Activated T-helper 2 cell treated with anti-CD3 and anti-CD28 coated beads, Interferon-gamma antibody, Interleukin-2, Interleukin-4, amounts not matched to agents 10 μg/mL and 5 μg/mL and 100 μg/mL, durations not matched to agents 14 hours and 24 hours and 36 hours (primary cell): Measurements from ENCODE around the gene DNAJB11. TPM values are rescaled to one million over a fixed set of nuclear protein-coding genes. Genes with fewer than 3 reads are reported as not detected.

ENCODE experiments used
- DNase-seq: peaks from one replicate; pipeline ENCODE4 v3.0.0; 2021; ENCODE audit warnings: low spot score
- H3K27ac Mint-ChIP-seq: one replicate; pipeline ENCODE4 v1.8.0; 2021; ENCODE audit warnings: mixed read lengths
- H3K27me3 Mint-ChIP-seq: one replicate; pipeline ENCODE4 v1.8.0; 2021; ENCODE audit warnings: low read depth, mixed read lengths
- H3K36me3 Mint-ChIP-seq: one replicate; pipeline ENCODE4 v1.8.0; 2021; ENCODE audit warnings: low read depth, mixed read lengths
- H3K4me1 Mint-ChIP-seq: one replicate; pipeline ENCODE4 v1.8.0; 2021; ENCODE audit warnings: low read depth, mixed read lengths
- H3K4me3 Mint-ChIP-seq: one replicate; pipeline ENCODE4 v1.8.0; 2021; ENCODE audit warnings: low read depth, mild to moderate bottlenecking, moderate library complexity, mixed read lengths
- H3K9me3 Mint-ChIP-seq: one replicate; pipeline ENCODE4 v1.8.0; 2021; ENCODE audit warnings: mixed read lengths
- intact Hi-C: fragments of 100-400 bp; cut with micrococcal nuclease; formaldehyde crosslinking; loops from one replicate; pipeline ENCODE4 v1.15.1; 2023
- total RNA-seq: library from RNA; stranded (reverse); gene quantifications from 2 replicates; pipeline ENCODE4 v1.2.3, GENCODE V29; 2022

The DNAJB11 gene
- total RNA-seq, 1 donor from 2014 or later = 72.8 TPM

DNA sequence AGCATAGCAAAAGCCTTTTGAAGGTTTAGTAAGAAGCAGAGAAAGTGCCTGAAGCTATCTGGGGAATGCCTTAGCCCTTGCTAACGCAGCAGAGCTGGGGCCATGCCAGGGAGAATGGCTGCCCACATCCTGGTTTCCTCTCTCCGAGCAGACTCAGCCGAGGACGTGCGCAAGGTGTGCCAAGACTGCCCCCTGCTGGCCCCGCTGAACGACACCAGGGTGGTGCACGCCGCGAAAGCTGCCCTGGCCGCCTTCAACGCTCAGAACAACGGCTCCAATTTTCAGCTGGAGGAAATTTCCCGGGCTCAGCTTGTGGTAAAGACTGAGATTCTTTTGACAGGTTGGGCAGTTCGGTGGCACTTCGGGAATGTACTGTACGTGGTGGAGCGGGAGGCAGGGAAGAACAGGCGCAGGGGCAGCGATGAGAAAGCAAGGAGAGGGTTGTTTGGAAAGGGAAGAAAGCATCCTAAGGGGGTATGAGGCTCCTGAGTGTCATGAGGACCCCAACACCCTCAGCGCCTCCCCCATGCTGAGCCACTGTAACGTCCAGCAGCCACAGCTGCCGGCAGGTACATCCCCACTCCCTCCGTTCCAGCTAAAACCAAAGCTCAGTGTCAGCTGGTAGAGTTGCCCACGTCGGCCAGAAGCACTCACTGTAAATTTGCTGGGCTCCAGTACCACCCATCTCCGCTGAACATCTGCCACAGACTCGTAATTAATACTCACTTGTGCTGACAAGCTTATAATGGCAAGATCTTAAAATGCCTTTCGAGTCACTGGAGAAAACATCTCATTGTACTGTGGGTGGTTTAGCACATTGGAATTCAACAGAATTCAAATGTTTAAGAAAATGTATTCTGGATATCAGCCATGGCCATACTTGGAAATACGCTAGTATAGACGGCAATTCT, 46.8 kb downstream of the DNAJB11 start:
- H3K27me3 Mint-ChIP-seq = peaks cover 43% of the 10 kb centered on the region
- no peaks in the 10 kb centered on the region for H3K36me3 Mint-ChIP-seq
- intact Hi-C loops = loop anchor here (1.0 to 10.0 kb wide), 3 partner anchors 82 to 640 kb away; partner anchors contain the start of gene EIF4A2
- H3K4me3 Mint-ChIP-seq = peak overlapping the region; percentile 61
- peak overlapping the region; percentile 50 for H3K27ac Mint-ChIP-seq
- DNase-seq = peak; percentile 77
- peaks cover 13% of the 10 kb centered on the region for H3K4me1 Mint-ChIP-seq
- H3K9me3 Mint-ChIP-seq = no peaks in the 10 kb centered on the region

DNA sequence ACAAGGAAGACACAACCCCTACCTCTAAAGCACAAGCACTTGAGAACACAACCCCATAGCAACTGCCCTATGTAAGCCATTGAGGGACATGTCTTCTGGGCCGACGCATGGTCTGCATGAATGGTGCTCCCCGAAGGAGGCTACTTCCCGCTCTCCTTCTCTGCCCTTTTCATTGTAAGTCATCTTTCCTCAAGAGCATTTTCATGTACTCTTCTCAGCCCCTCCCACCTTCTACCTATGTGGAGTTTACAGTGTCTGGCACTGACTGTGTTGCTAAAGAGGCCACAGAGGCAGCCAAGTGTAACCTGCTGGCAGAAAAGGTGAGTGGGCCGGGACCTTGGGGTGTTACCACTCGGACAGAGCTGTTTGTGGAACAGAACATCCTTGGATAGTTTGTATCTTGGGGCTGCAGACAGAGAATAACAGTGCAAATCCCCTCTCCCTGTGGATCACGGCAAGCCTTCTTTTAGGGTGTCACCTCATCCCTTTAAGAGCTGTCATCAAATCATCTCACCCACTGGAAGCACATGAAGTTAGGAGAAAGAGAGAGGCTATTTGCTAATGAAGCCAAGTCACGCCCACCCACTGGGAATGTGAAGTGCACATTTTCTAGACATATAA, 47.9 kb downstream of the DNAJB11 start:
- no peak overlapping the region for H3K4me3 Mint-ChIP-seq
- no peaks in the 10 kb centered on the region for H3K9me3 Mint-ChIP-seq
- no peaks in the 10 kb centered on the region for H3K36me3 Mint-ChIP-seq
- DNase-seq = no peak
- peaks cover 44% of the 10 kb centered on the region for H3K27me3 Mint-ChIP-seq
- intact Hi-C loops = loop anchor here (5.0 to 10.0 kb wide), 2 partner anchors 84 to 164 kb away; partner anchors contain the start of gene EIF4A2
- H3K27ac Mint-ChIP-seq = no peak overlapping the region
- H3K4me1 Mint-ChIP-seq = peaks cover 13% of the 10 kb centered on the region

GRCh38 chr3:186619787-186620212, 49.3 kb downstream of the DNAJB11 start:
- H3K9me3 Mint-ChIP-seq = no peaks in the 10 kb centered on the region

DNA sequence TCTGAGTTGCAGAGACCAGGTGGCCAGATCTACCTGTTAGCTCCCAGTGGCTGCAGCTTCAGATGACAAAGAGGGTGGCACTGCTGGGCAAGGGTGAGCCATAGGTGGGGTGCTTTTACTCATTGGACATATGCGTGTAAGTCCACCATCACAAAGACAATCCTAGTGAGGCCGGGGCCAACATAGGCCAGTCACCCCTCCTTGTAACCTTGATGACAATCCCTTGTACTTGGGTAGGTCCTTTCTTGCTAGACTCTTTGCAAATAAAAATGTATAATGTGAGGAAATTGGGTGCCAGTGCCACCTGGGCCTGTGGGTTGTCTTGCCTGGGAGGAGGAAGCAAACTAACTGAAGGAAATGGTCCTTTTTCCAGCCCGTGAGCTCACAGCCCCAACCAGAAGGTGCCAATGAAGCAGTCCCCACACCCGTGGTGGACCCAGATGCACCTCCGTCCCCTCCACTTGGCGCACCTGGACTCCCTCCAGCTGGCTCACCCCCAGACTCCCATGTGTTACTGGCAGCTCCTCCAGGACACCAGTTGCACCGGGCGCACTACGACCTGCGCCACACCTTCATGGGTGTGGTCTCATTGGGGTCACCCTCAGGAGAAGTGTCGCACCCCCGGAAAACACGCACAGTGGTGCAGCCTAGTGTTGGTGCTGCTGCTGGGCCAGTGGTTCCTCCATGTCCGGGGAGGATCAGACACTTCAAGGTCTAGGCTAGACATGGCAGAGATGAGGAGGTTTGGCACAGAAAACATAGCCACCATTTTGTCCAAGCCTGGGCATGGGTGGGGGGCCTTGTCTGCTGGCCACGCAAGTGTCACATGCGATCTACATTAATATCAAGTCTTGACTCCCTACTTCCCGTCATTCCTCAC, 49.9 kb downstream of the DNAJB11 start:
- no peak overlapping the region for H3K4me3 Mint-ChIP-seq
- no peak overlapping the region for H3K27ac Mint-ChIP-seq
- peaks cover 33% of the 10 kb centered on the region for H3K27me3 Mint-ChIP-seq
- H3K36me3 Mint-ChIP-seq = no peaks in the 10 kb centered on the region
- H3K9me3 Mint-ChIP-seq = no peaks in the 10 kb centered on the region
- peaks cover 7% of the 10 kb centered on the region for H3K4me1 Mint-ChIP-seq
- intact Hi-C loops = no loop called here
- no peak for DNase-seq

More at GRCh38 chr3:186619787-186620212, 49.3 kb downstream of the DNAJB11 start:
- no peak for DNase-seq
- H3K27me3 Mint-ChIP-seq = peaks cover 35% of the 10 kb centered on the region
- H3K27ac Mint-ChIP-seq = no peak overlapping the region
- no peaks in the 10 kb centered on the region for H3K36me3 Mint-ChIP-seq
- intact Hi-C loops = loop anchor here (5.0 to 10.0 kb wide), 2 partner anchors 85 to 163 kb away; partner anchors contain the start of gene EIF4A2
- H3K4me3 Mint-ChIP-seq = no peak overlapping the region
- peaks cover 9% of the 10 kb centered on the region for H3K4me1 Mint-ChIP-seq

DNA sequence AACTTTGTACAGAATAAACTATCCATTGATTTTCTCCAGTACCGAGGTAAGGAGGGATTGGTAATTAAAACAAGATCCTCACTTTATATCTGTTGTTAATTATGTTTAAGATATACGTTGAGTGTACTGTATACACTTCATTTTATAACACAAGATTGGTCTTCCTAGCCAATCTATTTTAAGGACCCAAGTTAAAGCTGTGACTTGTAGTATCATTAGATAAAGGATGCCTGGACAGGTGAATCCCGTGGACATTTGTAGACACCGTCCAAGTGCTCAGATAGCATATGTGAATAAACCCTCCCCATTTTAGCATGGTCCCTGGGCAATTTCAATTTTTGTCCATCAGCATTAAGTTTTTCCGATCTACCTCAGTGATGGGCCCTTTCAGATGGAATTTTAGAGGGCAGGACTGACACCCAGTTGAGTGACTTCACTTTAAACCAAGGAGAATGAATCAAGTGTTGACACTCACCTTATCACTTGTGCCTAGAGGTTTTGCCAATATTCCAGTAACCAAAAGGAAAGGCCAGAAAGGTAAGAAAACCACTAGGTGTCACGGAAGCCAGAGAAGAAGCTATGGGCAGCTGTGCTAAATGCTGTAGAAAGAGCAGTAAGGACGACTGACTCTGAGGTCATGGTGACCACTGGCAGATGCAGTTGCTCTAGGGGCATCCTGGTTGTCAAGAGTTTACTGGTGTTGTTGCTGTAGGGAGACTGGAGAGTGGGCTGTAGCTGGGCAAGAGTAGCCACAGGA, 51.6 kb downstream of the DNAJB11 start:
- peaks cover 31% of the 10 kb centered on the region for H3K27me3 Mint-ChIP-seq
- intact Hi-C loops = no loop called here
- no peak overlapping the region for H3K27ac Mint-ChIP-seq
- H3K9me3 Mint-ChIP-seq = no peaks in the 10 kb centered on the region
- H3K36me3 Mint-ChIP-seq = no peaks in the 10 kb centered on the region
- peaks cover 2% of the 10 kb centered on the region for H3K4me1 Mint-ChIP-seq
- no peak for DNase-seq
- H3K4me3 Mint-ChIP-seq = no peak overlapping the region

DNA sequence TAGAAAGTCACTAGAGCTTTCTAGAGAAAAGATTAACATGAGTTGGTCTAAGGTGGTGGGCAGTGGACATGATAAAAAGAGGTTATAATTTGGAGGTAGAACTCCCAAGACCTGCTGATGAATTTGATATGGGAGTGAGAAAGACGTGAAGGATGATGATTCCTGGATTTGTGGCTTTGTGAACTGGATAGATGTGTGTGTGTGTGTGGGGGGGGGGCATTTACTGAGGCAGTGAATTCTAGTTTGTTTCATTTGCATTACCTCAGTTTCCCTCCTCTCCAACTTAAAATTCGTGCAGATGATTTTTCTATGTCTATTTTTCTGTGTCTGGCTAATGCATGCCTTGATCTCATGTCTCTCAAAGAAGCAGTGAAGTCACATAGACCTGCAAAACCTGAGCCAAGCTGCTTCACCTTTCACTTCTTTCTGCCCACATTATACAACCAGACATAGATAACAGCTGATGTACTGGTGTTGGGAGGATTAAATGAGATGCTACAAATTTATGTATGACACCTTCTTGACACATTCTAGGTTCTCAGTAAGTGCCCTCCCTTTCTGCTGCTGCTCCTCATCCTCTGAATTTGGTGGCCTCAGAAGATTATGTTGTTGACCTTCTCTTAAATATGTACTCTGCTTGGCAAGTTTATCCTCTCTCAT, 52.3 kb downstream of the DNAJB11 start:
- no peaks in the 10 kb centered on the region for H3K36me3 Mint-ChIP-seq
- no peaks in the 10 kb centered on the region for H3K4me1 Mint-ChIP-seq
- H3K4me3 Mint-ChIP-seq = no peak overlapping the region
- peaks cover 26% of the 10 kb centered on the region for H3K27me3 Mint-ChIP-seq
- intact Hi-C loops = no loop called here
- no peaks in the 10 kb centered on the region for H3K9me3 Mint-ChIP-seq
- H3K27ac Mint-ChIP-seq = no peak overlapping the region
- DNase-seq = no peak

DNA sequence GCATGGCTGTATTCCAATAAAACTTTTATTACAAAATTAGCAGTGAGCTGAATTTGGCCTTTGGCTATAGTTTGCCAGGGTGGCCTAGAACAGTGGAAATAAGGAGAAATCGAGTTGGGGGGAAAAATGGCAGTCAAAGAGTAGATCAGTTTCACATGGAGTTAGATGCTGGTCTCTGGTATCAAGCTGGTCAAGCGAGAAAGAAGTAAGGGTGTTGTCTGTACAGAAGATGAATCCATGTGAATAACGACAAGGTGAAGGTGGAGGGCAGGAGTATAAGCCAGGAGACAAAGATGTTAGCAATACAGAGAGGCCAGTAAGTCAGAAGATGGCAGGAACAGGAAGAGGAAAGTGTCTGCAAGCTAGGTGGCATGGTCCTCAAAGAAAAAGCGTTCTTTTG, 54.1 kb downstream of the DNAJB11 start:
- DNase-seq = no peak
- H3K36me3 Mint-ChIP-seq = no peaks in the 10 kb centered on the region
- peaks cover 20% of the 10 kb centered on the region for H3K27me3 Mint-ChIP-seq
- no peaks in the 10 kb centered on the region for H3K9me3 Mint-ChIP-seq
- no peaks in the 10 kb centered on the region for H3K4me1 Mint-ChIP-seq
- intact Hi-C loops = no loop called here
- H3K27ac Mint-ChIP-seq = no peak overlapping the region
- H3K4me3 Mint-ChIP-seq = no peak overlapping the region

DNA sequence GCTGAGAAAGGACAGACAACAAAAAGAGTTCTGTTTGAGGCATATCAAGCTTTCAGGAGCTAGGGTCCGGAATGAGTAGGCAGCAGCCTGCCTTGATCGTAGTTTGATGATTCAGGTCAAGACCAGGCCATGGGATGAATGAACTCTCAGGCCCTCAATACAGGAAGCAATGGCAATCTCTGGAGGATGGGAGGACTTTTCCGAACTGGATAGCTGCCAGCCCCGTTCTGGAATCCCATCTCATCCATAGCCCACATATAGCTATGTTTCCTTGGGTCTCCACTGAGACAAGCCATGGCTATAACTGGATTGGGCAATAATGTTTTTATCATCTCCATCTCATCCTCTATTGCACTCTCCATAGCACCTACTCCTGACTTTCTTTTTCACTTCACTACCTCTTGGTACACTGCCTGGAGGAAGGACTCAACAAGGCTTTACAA, 55.1 kb downstream of the DNAJB11 start:
- intact Hi-C loops = no loop called here
- Mint-ChIP-seq H3K36me3 (no peaks in the 10 kb centered on the region), H3K27me3 (peaks cover 24% of the 10 kb centered on the region), H3K27ac (no peak overlapping the region), H3K9me3 (no peaks in the 10 kb centered on the region), H3K4me3 (no peak overlapping the region), H3K4me1 (no peaks in the 10 kb centered on the region)
- no peak for DNase-seq

DNA sequence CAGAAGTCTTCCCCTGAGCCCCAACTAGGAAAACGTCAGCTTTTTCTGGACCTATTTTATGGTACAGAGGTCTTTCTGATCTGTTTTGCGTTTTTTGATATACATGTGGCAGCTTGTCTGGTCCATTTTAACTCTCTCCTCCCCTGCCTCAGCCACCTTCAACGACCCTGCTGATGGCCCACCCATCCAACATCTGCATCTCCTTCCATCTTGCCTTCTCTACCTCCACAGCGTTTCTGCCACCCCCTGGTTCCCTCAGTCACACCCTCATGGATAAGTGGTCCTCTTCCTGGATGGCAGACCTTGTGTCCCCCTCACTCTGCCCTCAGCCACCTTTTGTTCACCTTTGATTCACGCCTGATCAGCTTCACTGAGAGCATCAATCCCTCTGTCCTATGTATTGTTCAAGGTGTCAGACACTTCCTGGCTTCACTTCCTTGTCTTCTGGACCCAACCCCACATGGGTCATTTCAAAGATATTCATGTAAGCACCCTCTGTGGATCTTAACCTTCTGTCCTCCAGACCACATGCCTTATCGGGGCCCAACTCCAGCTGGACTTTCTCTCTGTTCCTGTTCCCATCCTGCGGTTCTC, 55.8 kb downstream of the DNAJB11 start:
- intact Hi-C loops = no loop called here
- DNase-seq = no peak
- H3K27ac Mint-ChIP-seq = no peak overlapping the region
- H3K9me3 Mint-ChIP-seq = no peaks in the 10 kb centered on the region
- no peaks in the 10 kb centered on the region for H3K36me3 Mint-ChIP-seq
- no peaks in the 10 kb centered on the region for H3K4me1 Mint-ChIP-seq
- H3K27me3 Mint-ChIP-seq = peaks cover 24% of the 10 kb centered on the region
- H3K4me3 Mint-ChIP-seq = no peak overlapping the region

- Mint-ChIP-seq H3K27ac (no peak overlapping the region), H3K36me3 (no peaks in the 10 kb centered on the region), H3K9me3 (no peaks in the 10 kb centered on the region), H3K27me3 (peaks cover 16% of the 10 kb centered on the region), H3K4me1 (no peaks in the 10 kb centered on the region), H3K4me3 (no peak overlapping the region)
- no peak for DNase-seq
- intact Hi-C loops = no loop called here
Observed at GRCh38 chr3:186627852-186628414, 57.4 kb downstream of the DNAJB11 start.

DNA sequence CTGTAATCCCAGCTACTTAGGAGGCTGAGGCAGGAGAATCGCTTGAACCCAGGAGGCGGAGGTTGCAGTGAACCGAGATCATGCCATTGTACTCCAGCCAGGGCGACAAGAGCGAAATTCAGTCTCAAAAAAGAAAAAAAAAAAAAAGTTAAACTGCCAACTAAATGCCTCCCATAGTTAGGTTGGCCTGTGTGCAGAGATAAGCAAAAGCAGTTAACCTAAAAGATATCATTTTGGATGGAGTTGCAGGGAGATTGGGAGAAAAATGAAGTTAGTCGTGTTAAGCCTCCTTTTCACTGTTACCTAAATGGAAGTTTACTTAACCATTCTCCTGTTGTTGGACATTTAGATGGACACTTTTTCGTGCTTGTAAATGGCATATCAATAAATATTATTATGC, 58.2 kb downstream of the DNAJB11 start:
- no peak for DNase-seq
- Mint-ChIP-seq H3K9me3 (no peaks in the 10 kb centered on the region), H3K27me3 (peaks cover 13% of the 10 kb centered on the region), H3K4me3 (no peak overlapping the region), H3K36me3 (no peaks in the 10 kb centered on the region), H3K27ac (no peak overlapping the region), H3K4me1 (no peaks in the 10 kb centered on the region)
- intact Hi-C loops = no loop called here
